ENCODE data around the gene SSB. TPM values are rescaled to one million over a fixed set of nuclear protein-coding genes. Genes with fewer than 3 reads are reported as not detected.

The SSB gene
- total and polyA plus RNA-seq, 9 of the 15 experiments (the other 6 are each of a cell fraction or from before 2014, with no cell fraction given) = 317 to 849 (median 515) TPM

- in situ Hi-C loops (cut with MboI) = no loop called here
Measured at GRCh38 chr2:169796441-169796840, 2.2 kb upstream of the SSB start.

More at GRCh38 chr2:169796441-169796840, 2.2 kb upstream of the SSB start:
- peaks cover 13% of the 10 kb centered on the region; the same call in 2 of the 3 replicates for H3K36me3 ChIP-seq (ENCODE audit: control insufficient read depth, insufficient read depth, low read length)
- H3K27ac ChIP-seq (ENCODE audit: extremely low read depth, low read depth, low read length) = no peak overlapping the region
- TF ChIP-seq ZNF133 (CRISPR knock-in tag; IDR thresholded peaks at IDR 0.05) = no peak
- no peak for TF ChIP-seq KLF13 (tag; IDR thresholded peaks at IDR 0.05; ENCODE audit: borderline replicate concordance, low read depth)
- TF ChIP-seq GATAD2B (IDR thresholded peaks at IDR 0.05; ENCODE audit: borderline replicate concordance) = no peak
- TF ChIP-seq C11orf30 (IDR thresholded peaks at IDR 0.05; ENCODE audit: low read depth) = 0 out of 2 replicates have a peak, but pooled peaks have one; percentile 30
- TF ChIP-seq, protein P1, sequence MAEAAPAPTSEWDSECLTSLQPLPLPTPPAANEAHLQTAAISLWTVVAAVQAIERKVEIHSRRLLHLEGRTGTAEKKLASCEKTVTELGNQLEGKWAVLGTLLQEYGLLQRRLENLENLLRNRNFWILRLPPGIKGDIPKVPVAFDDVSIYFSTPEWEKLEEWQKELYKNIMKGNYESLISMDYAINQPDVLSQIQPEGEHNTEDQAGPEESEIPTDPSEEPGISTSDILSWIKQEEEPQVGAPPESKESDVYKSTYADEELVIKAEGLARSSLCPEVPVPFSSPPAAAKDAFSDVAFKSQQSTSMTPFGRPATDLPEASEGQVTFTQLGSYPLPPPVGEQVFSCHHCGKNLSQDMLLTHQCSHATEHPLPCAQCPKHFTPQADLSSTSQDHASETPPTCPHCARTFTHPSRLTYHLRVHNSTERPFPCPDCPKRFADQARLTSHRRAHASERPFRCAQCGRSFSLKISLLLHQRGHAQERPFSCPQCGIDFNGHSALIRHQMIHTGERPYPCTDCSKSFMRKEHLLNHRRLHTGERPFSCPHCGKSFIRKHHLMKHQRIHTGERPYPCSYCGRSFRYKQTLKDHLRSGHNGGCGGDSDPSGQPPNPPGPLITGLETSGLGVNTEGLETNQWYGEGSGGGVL (CRISPR knock-in tag; IDR thresholded peaks at IDR 0.05) = no peak
- no peak for TF ChIP-seq ZNF41 (CRISPR knock-in tag; conservative IDR thresholded peaks at IDR 0.05)
- peak; percentile 53 for TF ChIP-seq ZNF316 (IDR thresholded peaks at IDR 0.05)
- WGBS (ENCODE audit: insufficient coverage, low coverage, missing lambda C conversion rate) = 81% methylated on average over 6 of the region's 6 CpGs
- H3K79me2 ChIP-seq (ENCODE audit: control insufficient read depth, insufficient read depth, low read length) = peaks cover 29% of the 10 kb centered on the region
- ChIA-PET CTCF (ENCODE audit: low intra/inter-chr PET ratio) (no interaction called here), POLR2A (interaction anchor here (0.7 to 1.4 kb wide), 3 partner anchors 9 to 81 kb away, joined by 3 to 4 read pairs (median 4); no protein-coding TSS in a partner anchor)
- ATAC-seq = no peak
- no peak overlapping the region for H3K4me2 ChIP-seq (ENCODE audit: insufficient read depth, low read length)
- intact Hi-C loops (cut with micrococcal nuclease) = no loop called here
- FAIRE-seq = no peak
- H3K9ac ChIP-seq (ENCODE audit: insufficient read depth in 1 of 2, low read depth in 2 of 2, low read length in 2 of 2) = no peak overlapping the region
- H3K4me1 ChIP-seq (replicated peaks in 1 of 2; ENCODE audit: control insufficient read depth in 2 of 2, insufficient read depth in 2 of 2, low read length in 2 of 2) = peaks cover 5 to 6% of the 10 kb centered on the region in 2 experiments; a peak in 2 of 5 replicates
- DNase-seq (ENCODE audit: extremely low read depth in 1 of 4, low spot score in 3 of 4) = no peak
- H3K9me3 ChIP-seq (replicated peaks; ENCODE audit: control insufficient read depth, insufficient read depth, low read depth, low read length) = no peaks in the 10 kb centered on the region
- H3K9me1 ChIP-seq (ENCODE audit: control insufficient read depth, insufficient read depth, low read length) = no peaks in the 10 kb centered on the region
- BruUV-seq (replicated peaks) = no TSS peak
- H2AFZ ChIP-seq (ENCODE audit: low read depth, low read length) = no peak overlapping the region
- no peak overlapping the region for H3K4me3 ChIP-seq
- H4K20me1 ChIP-seq (replicated peaks; ENCODE audit: control insufficient read depth, insufficient read depth, low read length) = peaks cover 8% of the 10 kb centered on the region
- H3K27me3 ChIP-seq (ENCODE audit: control insufficient read depth in 2 of 2, insufficient read depth in 2 of 2, low read length in 2 of 2) = no peaks in the 10 kb centered on the region
